Inflammatory macrophage treated with lipopolysaccharide for 1 hour (primary cell): Measurements from ENCODE around the gene DAW1.

Experiments
- DNase-seq, 2 donors: peaks; one replicate each; pipeline ENCODE4 v3.0.0-alpha.2; 2020 to 2022

DAW1 gene

DNA sequence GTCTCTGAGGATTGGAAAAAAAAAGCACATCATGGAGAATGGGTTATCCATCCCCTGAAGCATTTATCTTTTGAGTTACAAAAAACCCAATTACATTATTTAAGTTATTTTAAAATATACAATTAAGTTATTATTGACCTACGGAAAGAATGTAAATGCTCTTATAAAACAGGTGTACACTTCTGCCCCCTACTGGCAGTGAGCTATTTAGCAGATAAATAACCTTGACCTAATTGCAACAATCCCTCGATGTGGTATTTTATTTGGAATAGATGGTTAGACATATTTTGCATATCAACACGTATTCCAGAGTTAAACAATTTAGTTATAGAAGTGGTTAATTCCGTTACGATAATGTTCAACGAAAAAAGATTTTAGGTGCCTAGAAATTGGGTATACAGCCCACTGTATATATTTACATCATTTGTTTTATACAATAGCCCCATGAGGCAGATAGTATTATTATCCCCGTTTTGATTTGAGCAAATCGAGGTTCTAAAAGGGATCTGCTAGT lies 9.1 kb upstream of the DAW1 start:
- DNase-seq: peak; percentile 33 to 82

DNA sequence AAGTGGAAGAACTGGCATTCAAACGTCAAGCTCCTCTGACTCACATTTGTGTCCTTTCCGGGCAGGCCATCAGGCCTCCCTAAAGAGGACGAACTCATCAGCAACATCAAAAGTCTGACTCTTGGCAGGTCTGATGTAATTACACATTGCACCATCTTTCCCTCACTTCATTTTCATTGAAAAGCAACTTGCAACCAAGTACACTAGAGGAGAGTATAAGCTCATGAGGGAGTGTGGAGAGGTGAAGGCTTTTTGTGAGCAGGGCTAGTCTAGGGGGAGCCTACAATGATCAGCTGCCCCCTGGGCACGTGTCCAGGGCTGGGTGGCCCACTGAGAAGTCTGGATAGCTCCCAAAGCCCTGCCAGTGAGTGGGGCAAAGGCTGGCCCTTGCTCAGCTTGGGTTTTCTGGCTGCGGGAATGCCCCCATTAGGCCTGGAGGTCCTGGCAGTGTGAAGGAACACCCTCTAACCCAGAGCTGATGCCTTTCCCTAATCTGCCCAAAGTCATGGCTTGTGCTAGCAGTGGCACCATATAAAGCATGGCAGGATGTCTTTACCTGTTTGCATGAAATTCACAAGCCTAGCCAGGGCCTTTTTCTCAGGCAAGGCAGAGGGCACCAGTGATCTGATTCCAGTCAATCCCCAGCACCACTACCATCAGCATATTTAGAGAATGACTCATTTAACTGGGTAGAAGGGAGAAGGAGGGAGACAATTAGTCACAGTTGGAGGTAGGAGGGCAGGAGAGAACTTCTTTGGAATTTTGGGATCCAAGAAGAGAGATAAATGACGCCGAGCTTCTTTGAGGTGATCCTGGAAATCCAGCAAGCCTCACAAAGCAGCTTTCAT lies 8.5 kb upstream of the DAW1 start:
- DNase-seq: peak; percentile 35 to 57

DNA sequence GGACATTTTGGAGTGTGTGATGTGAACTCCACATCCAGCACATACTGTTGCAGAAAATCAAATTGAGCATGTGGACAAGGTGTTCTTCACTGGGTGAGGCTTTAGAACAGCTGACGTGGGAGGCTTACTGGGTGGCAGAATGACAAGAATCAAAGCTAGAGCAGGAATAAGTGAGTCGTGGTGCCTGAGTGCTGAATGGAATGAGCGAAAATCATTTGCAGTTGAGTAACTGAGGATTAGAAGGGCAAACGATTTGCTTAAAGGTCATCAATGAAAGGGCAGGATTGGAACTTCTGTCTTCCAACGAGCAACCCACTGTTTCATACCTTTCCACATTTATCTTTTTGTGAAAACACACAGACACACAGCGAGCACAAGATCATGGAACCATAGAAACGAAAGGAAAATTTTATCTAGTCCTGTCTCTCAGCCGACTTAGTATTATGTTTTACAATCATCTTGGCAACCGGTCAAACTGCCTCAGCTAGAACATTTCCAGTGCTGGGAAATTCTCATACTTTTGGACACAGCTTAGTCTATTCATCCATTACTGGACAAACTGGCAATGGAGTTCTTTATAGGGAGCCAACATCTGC lies 7.2 kb upstream of the DAW1 start:
- no peak for DNase-seq

GRCh38 chr2:227865291-227865690 lies 6.1 kb upstream of the DAW1 start:
- DNase-seq: no peak

- DNase-seq: no peak
Measured at GRCh38 chr2:227867386-227867785, 4.0 kb upstream of the DAW1 start.

DNA sequence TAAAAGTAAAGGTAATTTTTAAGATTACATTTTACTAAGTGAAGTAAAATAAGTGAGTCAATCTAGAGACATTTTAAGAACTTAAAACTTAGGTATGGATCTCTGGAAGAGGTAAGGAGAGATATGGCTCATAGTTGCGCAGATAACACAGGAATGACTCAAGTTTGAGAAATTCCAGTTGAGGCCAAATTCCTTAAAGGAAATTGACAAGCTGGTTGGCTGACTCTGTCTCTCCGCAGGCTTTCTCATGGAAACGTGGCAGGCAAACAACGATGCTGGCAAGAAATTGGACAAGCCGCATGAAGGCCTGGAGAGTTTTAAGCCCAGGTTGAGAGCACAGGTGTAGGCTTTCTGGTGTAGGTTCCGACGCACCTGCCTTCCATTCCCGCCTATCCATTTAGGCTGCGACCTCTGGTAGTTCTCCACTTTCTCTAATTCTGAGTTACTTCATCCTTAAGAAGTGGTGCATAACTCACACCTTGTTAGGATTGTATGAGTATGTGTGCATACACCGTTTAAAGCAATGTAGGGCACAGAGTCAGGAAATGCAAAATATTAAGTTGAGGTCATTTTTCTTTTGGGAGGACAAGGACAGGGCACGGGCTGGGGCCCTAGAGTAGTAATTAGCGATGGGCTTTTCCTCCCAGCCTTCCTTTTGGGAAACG lies 589 bp upstream of the DAW1 start:
- DNase-seq: no peak

- DNase-seq: no peak
Measured at GRCh38 chr2:227872676-227873075, 1.2 kb downstream of the DAW1 start.

- no peak for DNase-seq
Measured at GRCh38 chr2:227876300-227876801, 4.9 kb downstream of the DAW1 start.

DNA sequence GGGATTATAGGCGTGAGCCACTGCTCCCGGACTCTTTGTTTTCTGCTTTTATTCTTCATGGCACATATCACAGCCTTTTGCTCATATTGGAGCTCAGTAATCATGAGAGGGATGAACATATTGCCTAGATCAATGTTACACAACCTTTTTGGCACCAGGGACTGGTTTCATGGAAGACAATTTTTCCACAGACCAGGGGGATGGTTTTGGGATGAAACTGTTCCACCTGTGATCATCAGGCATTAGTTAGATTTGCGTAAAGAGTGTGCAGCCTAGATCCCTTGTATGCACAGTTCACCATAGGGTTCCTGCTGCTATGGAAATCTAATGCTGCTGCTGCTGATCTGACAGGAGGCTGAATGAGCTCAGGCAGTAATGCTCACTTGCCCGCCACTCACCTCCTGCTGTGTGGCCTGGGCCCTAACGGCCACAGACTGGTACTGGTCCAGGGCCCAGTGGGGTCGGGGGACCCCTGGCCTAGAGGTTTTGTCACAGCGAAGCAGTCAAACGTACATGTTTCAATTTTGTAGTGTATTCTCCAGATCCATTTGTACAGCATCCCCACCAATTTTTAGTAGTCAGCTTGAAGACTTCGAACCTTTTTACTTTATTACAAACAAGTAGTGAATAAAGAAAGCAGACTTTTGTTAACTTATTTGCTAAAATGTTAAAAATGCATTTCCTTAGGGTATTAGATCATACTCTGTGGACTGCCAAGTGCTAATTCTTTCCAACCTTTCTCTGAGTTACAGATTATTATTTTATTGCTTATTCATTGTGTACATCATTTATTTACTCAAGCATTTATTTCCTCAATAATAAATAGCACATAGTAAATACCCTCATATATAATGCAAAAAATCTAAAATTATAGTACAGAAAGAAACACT lies 6.2 kb downstream of the DAW1 start:
- DNase-seq: no peak

DNA sequence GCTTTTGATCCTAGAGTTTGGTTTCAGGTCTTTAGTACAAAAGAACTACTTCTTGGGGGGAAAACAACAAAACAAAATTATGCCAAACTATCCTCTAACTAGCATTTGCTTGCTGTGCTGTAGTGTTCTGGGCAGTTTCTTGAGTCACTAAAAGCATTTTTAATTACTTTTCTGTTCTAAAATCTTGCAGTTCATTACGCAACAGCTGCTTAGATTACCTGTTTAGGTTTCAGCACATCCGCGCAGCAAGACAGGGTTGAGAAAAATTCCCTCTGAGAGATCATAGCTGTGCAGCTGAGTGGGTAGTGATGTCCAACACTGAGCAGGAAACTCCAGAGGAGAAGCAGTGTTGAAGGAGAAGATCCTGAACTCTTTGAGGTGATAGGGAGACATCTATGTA lies 9.0 kb downstream of the DAW1 start:
- DNase-seq: no peak

GRCh38 chr2:227881866-227882517 lies 10.6 kb downstream of the DAW1 start:
- peak in 1 of 2 donors; percentile 41 for DNase-seq

DNA sequence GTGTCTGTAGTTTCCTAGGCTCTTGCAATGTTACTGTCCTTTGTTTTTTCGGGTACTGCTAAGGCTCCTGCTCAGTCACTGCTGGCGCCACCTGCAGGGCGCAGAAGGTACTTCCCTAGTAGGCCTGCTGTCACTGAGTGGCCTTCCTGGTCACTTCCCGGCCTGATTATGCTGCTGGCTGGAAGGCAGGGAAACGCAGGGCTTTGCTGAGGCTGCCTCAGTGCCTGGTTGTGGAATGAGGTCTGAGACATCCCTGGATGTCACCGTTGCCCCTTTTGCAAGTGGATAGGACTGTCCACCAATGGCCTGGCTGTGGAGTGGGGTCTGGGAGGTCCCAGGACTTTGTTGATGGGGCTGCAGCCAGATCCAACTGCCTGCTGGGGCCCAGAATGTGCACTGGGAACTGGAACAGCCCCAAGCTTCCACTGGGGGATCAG lies 13.1 kb downstream of the DAW1 start:
- DNase-seq: peak; percentile 50 to 85

GRCh38 chr2:227886149-227886548 lies 14.7 kb downstream of the DAW1 start:
- DNase-seq: peak; percentile 30 to 52

DNA sequence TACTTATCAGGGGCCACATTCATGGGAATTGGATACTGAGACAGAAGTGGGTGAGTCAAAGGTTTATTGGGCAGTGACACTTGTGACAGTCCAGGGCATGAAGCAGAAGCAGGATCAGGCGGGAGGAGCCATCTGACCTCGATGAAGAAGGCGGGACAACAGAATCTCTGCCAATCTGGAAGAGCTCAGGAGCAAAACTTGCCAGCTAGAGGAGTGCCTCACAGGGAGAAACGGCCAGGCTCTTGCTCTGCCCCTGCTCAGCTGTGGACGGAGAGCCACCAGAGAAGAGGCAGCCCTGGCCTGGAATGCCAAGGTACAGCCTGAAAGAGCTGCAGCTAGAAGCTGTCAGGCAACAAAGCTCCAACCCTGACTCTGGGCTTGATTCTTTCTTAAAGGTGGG lies 16.9 kb downstream of the DAW1 start:
- DNase-seq: no peak

GRCh38 chr2:227889336-227889735 lies 17.9 kb downstream of the DAW1 start:
- DNase-seq: no peak

DNA sequence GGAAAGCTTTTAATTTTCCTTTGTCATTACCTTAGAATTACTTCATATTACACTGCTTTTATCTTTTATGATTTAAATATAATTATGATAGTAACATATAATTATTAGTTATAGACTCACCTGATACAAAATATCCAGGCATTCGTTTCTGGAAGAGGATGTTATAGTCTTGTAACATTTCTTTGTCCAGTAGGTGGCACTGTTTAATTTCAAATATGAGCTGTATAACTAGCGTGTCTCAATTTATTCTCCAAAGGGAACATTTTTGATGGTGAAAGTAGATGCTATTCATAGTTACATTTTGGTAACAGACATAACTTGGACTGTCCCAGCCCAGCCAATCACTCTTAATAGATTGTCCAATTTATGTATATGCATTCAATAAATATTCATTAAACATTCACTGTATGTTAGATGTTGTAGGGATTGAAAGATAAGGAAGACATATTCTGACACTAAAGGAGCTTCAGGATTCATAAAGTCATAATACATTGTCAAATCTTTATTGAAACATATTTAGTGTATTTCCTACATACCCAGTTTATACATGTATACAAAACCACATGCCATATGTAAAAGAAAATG lies 19.2 kb downstream of the DAW1 start:
- DNase-seq: peak; percentile 26 to 87

DNA sequence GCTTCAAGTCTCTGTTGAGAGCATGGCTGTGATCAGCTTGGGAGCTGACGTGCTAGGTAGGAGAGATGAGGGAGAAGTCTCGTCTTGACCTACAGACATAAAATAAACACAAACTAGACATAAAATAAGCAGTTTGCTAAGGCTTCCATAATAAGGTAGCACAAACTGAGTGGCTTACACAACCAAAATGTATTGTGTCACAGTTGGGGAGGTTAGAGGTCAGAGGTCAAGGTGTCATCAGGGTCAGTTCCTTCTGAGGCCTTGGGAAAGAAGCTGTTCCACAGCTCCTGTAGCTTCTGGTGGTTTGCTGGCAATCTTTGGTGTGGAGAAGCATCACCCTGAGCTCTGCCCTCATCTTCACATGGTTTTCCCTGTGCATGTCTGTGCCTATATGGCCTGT lies 20.2 kb downstream of the DAW1 start:
- peak in 1 of 2 donors; percentile 6 for DNase-seq

DNA sequence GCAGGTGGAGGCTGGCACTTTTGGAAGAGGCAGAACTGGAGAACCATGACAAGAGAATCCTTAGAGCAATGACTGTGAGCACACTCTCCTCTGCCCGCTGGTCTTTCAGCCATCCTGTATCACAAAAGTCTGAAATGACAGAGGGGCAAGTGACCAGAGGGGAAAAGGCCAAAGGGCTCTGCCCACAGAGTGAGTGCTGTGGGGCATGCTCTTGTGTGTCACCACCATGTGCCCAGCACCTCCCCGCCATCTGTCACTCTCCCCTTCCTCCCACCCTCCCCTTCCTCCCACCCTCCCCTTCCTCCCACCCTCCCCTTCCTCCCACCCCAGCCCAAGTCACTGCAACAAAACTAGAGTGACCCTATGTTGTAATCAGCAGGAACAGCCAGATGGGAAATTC lies 31.9 kb downstream of the DAW1 start:
- DNase-seq: peak in 1 of 2 donors; percentile 56

- DNase-seq: no peak
Measured at GRCh38 chr2:227906991-227907390, 35.6 kb downstream of the DAW1 start.

GRCh38 chr2:227908266-227909054 lies 37.0 kb downstream of the DAW1 start:
- no peak for DNase-seq

DNA sequence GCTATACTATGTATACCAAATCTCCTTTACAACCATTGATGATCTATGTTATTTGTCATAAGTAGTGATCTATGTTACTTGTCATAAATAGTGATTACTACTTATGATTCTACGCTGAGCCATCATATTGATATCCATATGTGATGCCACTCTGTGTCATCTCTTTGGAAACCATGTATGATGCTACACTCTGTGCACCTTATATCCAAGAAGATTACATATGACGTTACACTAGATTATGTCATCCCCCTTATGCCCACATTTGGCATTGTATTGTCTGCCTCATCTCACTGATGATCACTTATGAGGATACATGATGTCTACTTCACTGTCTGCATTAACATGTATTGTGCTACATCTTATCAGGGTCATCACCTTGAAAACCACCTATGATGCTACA lies 42.9 kb downstream of the DAW1 start:
- DNase-seq: no peak
